GM12875 (cell line): ENCODE measurements around the gene TSPAN32.

Experiments
- H3K4me3 ChIP-seq: one replicate; pipeline ENCODE4 v1.5.1; 2011; ENCODE audit warnings: low read depth, low read length, control low read depth
- CTCF ChIP-seq: IDR thresholded peaks from 2 replicates; pipeline ENCODE4 v1.5.1; 2011; ENCODE audit warnings: low read depth, mild to moderate bottlenecking, control low read depth, inconsistent platforms, low read length, moderate library complexity, borderline replicate concordance; ENCODE audit not compliant: insufficient read depth

The TSPAN32 gene

GRCh38 chr11:2310786-2311352 lies 9.1 kb downstream of the TSPAN32 start:
- TF ChIP-seq CTCF: no peak
- H3K4me3 ChIP-seq: no peak overlapping the region

- no peak for TF ChIP-seq CTCF
- no peak overlapping the region for H3K4me3 ChIP-seq
These were observed 9.7 kb downstream of the TSPAN32 start for GRCh38 chr11:2311353-2312133.

GRCh38 chr11:2312232-2313042 lies 10.6 kb downstream of the TSPAN32 start:
- H3K4me3 ChIP-seq: no peak overlapping the region
- no peak for TF ChIP-seq CTCF

GRCh38 chr11:2313051-2313951 lies 11.5 kb downstream of the TSPAN32 start:
- no peak for TF ChIP-seq CTCF

GRCh38 chr11:2314136-2314524 lies 12.3 kb downstream of the TSPAN32 start:
- no peak for TF ChIP-seq CTCF
- H3K4me3 ChIP-seq: no peak overlapping the region

More at GRCh38 chr11:2313051-2313951, 11.5 kb downstream of the TSPAN32 start:
- no peak overlapping the region for H3K4me3 ChIP-seq

- TF ChIP-seq CTCF: no peak
- H3K4me3 ChIP-seq: no peak overlapping the region
These were observed 12.9 kb downstream of the TSPAN32 start for GRCh38 chr11:2314525-2315394.
